H1 (cell line): Measurements from ENCODE around the gene NCK2. TPM values are rescaled to one million over a fixed set of nuclear protein-coding genes. Genes with fewer than 3 reads are reported as not detected.

Experiments
- CTCF ChIA-PET: fragments of 300-600 bp; sonication (Branson Sonifier 250); formaldehyde crosslinking; loops from one replicate; lab custom pipeline; 2021; ENCODE audit not compliant: partially characterized antibody; lab: Charles Lee
- POLR2A ChIA-PET: fragments of 300-600 bp; sonication (Branson Sonifier 250); formaldehyde crosslinking; loops from one replicate; lab custom pipeline; 2021; ENCODE audit warnings: inconsistent platforms; ENCODE audit not compliant: partially characterized antibody; lab: Charles Lee
- DNase-seq, 2 experiments: peaks; one replicate each; pipeline versions ENCODE4 v3.0.0 to v3.0.0-alpha.2; 2010 to 2022; ENCODE audit warnings: low spot score in 2 of 2, low read depth in 1 of 2, mixed read lengths in 1 of 2
- FAIRE-seq: peaks from 2 replicates; lab custom pipeline; 2011; peaks lifted over from hg19 to GRCh38; lab: Jason Lieb, UNC
- H2AFZ ChIP-seq: 2 replicates; pipeline ENCODE4 v1.8.1; 2012; ENCODE audit warnings: low read length, inconsistent platforms
- H2AK5ac ChIP-seq: 2 replicates; pipeline ENCODE4 v1.6.1; 2013; ENCODE audit warnings: low read depth, low read length
- H2BK120ac ChIP-seq: replicated peaks from 2 replicates; pipeline ENCODE3; 2013; ENCODE audit warnings: low read depth, low read length, inconsistent platforms
- H2BK12ac ChIP-seq: 2 replicates; pipeline ENCODE4 v1.6.1; 2013; ENCODE audit warnings: low read depth, low read length
- H2BK15ac ChIP-seq: 2 replicates; pipeline ENCODE4 v1.6.1; 2013; ENCODE audit warnings: low read length
- H2BK20ac ChIP-seq: 2 replicates; pipeline ENCODE4 v1.6.1; 2013; ENCODE audit warnings: low read length
- H2BK5ac ChIP-seq: 2 replicates; pipeline ENCODE4 v1.6.1; 2013; ENCODE audit warnings: low read depth, low read length
- H3K14ac ChIP-seq: 2 replicates; pipeline ENCODE4 v1.6.1; 2013; ENCODE audit warnings: inconsistent platforms; ENCODE audit not compliant: insufficient read length
- H3K18ac ChIP-seq: 2 replicates; pipeline ENCODE4 v1.6.1; 2013; ENCODE audit warnings: low read length; ENCODE audit errors: extremely low read depth
- H3K23ac ChIP-seq: 2 replicates; pipeline ENCODE4 v1.6.1; 2013; ENCODE audit warnings: inconsistent platforms; ENCODE audit not compliant: insufficient read length
- H3K23me2 ChIP-seq: 2 replicates; pipeline ENCODE4 v1.6.1; 2013; ENCODE audit warnings: low read depth, low read length
- H3K27ac ChIP-seq: 2 replicates; pipeline ENCODE4 v1.6.1; 2011; ENCODE audit warnings: low read depth, low read length, inconsistent platforms
- H3K27me3 ChIP-seq, 4 experiments: replicated peaks in 1 of 4; 1 replicate in 1 of 4; 2 replicates in 3 of 4; pipeline versions ENCODE4 v1.6.1 to v1.8.1; 2011 to 2013; ENCODE audit warnings: low read length in 3 of 4, mild to moderate bottlenecking in 3 of 4, inconsistent platforms in 2 of 4, mixed read lengths in 2 of 4, moderate library complexity in 1 of 4; ENCODE audit not compliant: control insufficient read depth in 3 of 4, insufficient read depth in 3 of 4; ENCODE audit errors: extremely low read depth in 1 of 4
- H3K36me3 ChIP-seq, 4 experiments: 2 replicates each; pipeline versions ENCODE4 v1.6.1 to v1.8.1; 2011 to 2013; ENCODE audit warnings: mild to moderate bottlenecking in 4 of 4, low read length in 3 of 4, moderate library complexity in 2 of 4, control low read depth in 1 of 4, inconsistent platforms in 1 of 4; ENCODE audit not compliant: insufficient read depth in 4 of 4, control insufficient read depth in 2 of 4
- H3K4ac ChIP-seq: replicated peaks from 2 replicates; pipeline ENCODE3; 2013; ENCODE audit warnings: low read length, low read depth, mixed read lengths, inconsistent platforms; ENCODE audit not compliant: insufficient read length
- H3K4me1 ChIP-seq, 4 experiments: replicated peaks in 1 of 4; 1 replicate in 1 of 4; 2 replicates in 3 of 4; pipeline versions ENCODE4 v1.6.1 to v1.8.1; 2011 to 2013; ENCODE audit warnings: low read length in 3 of 4, inconsistent platforms in 2 of 4, mixed read lengths in 1 of 4; ENCODE audit not compliant: insufficient read depth in 4 of 4, control insufficient read depth in 3 of 4
- H3K4me2 ChIP-seq, 2 experiments: 2 replicates each; pipeline versions ENCODE4 v1.6.1 to v1.8.1; 2011 to 2013; ENCODE audit warnings: low read depth in 2 of 2, low read length in 2 of 2, control low read depth in 1 of 2, inconsistent platforms in 1 of 2, mild to moderate bottlenecking in 1 of 2; ENCODE audit not compliant: insufficient read depth in 1 of 2
- H3K4me3 ChIP-seq, 4 experiments: fragments of 200-600, 300-600 bp in 1 of 4; sonication (generic), shearing (Covaris generic), sonication (Bioruptor Twin) in 1 of 4; 2 replicates each; pipeline versions ENCODE4 v1.5.1 to v1.8.1; 2011 to 2016; ENCODE audit warnings: low read length in 4 of 4, low read depth in 3 of 4, control low read depth in 2 of 4, inconsistent platforms in 2 of 4, mild to moderate bottlenecking in 2 of 4, mixed read lengths in 1 of 4, moderate library complexity in 1 of 4; ENCODE audit not compliant: insufficient read depth in 2 of 4; ENCODE audit errors: extremely low read depth in 1 of 4
- H3K56ac ChIP-seq: replicated peaks from 2 replicates; pipeline ENCODE3; 2013; ENCODE audit warnings: low read depth, mild to moderate bottlenecking, mixed read lengths, low read length, inconsistent platforms; ENCODE audit not compliant: insufficient read length
- H3K79me1 ChIP-seq: 2 replicates; pipeline ENCODE4 v1.6.1; 2013; ENCODE audit warnings: low read depth, low read length, control low read depth
- H3K79me2 ChIP-seq, 2 experiments: 2 replicates each; pipeline versions ENCODE4 v1.6.1 to v1.8.1; 2012 to 2013; ENCODE audit warnings: low read length in 2 of 2, mild to moderate bottlenecking in 2 of 2, inconsistent platforms in 1 of 2; ENCODE audit not compliant: insufficient read depth in 2 of 2, control insufficient read depth in 1 of 2
- H3K9ac ChIP-seq, 4 experiments: replicated peaks in 1 of 4; 1 replicate in 1 of 4; 2 replicates in 3 of 4; pipeline versions ENCODE4 v1.6.1 to v1.8.1; 2011 to 2013; ENCODE audit warnings: low read depth in 3 of 4, low read length in 3 of 4, control low read depth in 2 of 4, mild to moderate bottlenecking in 2 of 4, moderate library complexity in 2 of 4, inconsistent platforms in 1 of 4; ENCODE audit errors: extremely low read depth in 1 of 4
- H3K9me3 ChIP-seq, 2 experiments: 2 replicates each; pipeline versions ENCODE4 v1.6.1 to v1.8.1; 2012 to 2013; ENCODE audit warnings: mild to moderate bottlenecking in 2 of 2, moderate library complexity in 2 of 2, control low read depth in 1 of 2, inconsistent platforms in 1 of 2, low read depth in 1 of 2, low read length in 1 of 2, mixed read lengths in 1 of 2; ENCODE audit not compliant: insufficient read depth in 2 of 2
- H4K20me1 ChIP-seq, 2 experiments: replicated peaks in 1 of 2; 2 replicates each; pipeline versions ENCODE3 to v1.8.1; 2011 to 2013; ENCODE audit warnings: inconsistent platforms in 2 of 2, low read length in 2 of 2, mild to moderate bottlenecking in 1 of 2; ENCODE audit not compliant: insufficient read depth in 2 of 2, control insufficient read depth in 1 of 2
- H4K5ac ChIP-seq: 2 replicates; pipeline ENCODE4 v1.6.1; 2013; ENCODE audit warnings: low read length, low read depth, mixed read lengths, inconsistent platforms; ENCODE audit not compliant: insufficient read length
- H4K8ac ChIP-seq: 2 replicates; pipeline ENCODE4 v1.8.0; 2013; ENCODE audit warnings: mild to moderate bottlenecking, moderate library complexity, low read length, inconsistent platforms; ENCODE audit not compliant: insufficient read depth; ENCODE audit errors: extremely low read depth
- H4K91ac ChIP-seq: replicated peaks from 2 replicates; pipeline ENCODE3; 2013; ENCODE audit warnings: low read length, mixed read lengths, inconsistent platforms; ENCODE audit not compliant: insufficient read length
- BRCA1 ChIP-seq: IDR thresholded peaks from 2 replicates; pipeline ENCODE4 v1.6.1; 2012; ENCODE audit warnings: low read depth, low read length, improper control_type of control experiment
- EGR1 ChIP-seq: IDR thresholded peaks from 2 replicates; pipeline ENCODE4 v1.6.1; 2011; ENCODE audit warnings: low read depth, low read length, borderline replicate concordance
- ZNF274 ChIP-seq: IDR thresholded peaks from 2 replicates; pipeline ENCODE4 v1.7.0; 2012; ENCODE audit warnings: low read length, borderline replicate concordance; ENCODE audit errors: extremely low read depth
- WGBS, 2 experiments: shearing (Covaris generic) in 1 of 2; methylation state at CpG; one replicate each; pipeline versions ENCODE4 v1.1.6 to v1.1.7; 2013 to 2015; ENCODE audit warnings: low lambda C conversion rate in 2 of 2, mixed read lengths in 2 of 2, inconsistent platforms in 1 of 2, low coverage in 1 of 2, missing lambda C conversion rate in 1 of 2; ENCODE audit not compliant: insufficient replicate concordance in 2 of 2, insufficient coverage in 1 of 2, insufficient read length in 1 of 2; ENCODE audit errors: extremely low coverage in 1 of 2, missing lambda C conversion rate in 1 of 2; 5-methylcytosine and 5-hydroxymethylcytosine counted together
- polyA plus RNA-seq, 7 experiments: library from polyadenylated mRNA; depleted of rRNA in 3 of 7; stranded (reverse) in 5 of 7; unstranded in 2 of 7; fragments of >200 nt in 5 of 7; fragments of 200-250 nt in 2 of 7; gene quantifications; 1 replicate in 5 of 7; 2 replicates in 1 of 7; 4 replicates in 1 of 7; pipeline versions ENCODE4 v1.2.1 to v1.2.3, GENCODE V29; 2011 to 2013; ENCODE audit warnings: missing spikeins in 2 of 7, mixed read lengths in 2 of 7
- total RNA-seq: library from RNA; stranded (reverse); fragmentation: NEBNext Ultra II Directional; extraction: Animal tissue kit (Norgen Biotek cat#: 25700); gene quantifications from 2 replicates; pipeline ENCODE4 v1.2.1, GENCODE V29; 2021

The NCK2 gene
- total and polyA plus RNA-seq, 2 of the 8 experiments (the other 6 are each of a cell fraction or from before 2014, with no cell fraction given) = 30.3 to 65.7 TPM

DNA sequence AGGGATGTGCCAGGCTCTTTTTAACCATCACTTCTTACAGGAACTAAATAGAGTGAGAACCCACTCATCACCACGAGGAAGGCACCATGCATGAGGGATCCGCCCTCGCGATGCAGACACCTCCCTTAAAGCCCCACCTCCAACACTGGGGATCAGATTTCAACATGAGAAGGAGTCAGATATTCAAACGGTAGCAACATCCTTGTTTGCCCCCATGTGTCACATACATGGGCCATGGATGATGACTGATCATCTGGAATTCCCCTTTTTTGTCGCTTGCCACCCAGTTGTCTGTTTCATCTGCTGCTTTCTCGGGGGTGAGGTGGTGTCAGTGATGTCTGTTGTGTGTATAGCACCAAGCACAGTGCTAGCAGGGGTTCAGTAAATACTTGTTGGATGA lies 57.9 kb downstream of the NCK2 start:
- no peak overlapping the region for H3K4me2 ChIP-seq
- no peak overlapping the region for H3K18ac ChIP-seq
- H3K79me2 ChIP-seq = peaks cover 15 to 96% of the 10 kb centered on the region in 2 experiments
- H3K27ac ChIP-seq = no peak overlapping the region
- no peaks in the 10 kb centered on the region for H3K9me3 ChIP-seq
- WGBS, 2 experiments = 90% methylated on average over 7 of the region's 7 CpGs; no CpG with 5 or more reads in 1 of the 2 experiments
- no peak overlapping the region for H3K9ac ChIP-seq
- H4K20me1 ChIP-seq = peaks cover 7 to 13% of the 10 kb centered on the region in 2 experiments
- no peak overlapping the region for H3K4ac ChIP-seq
- no peaks in the 10 kb centered on the region for H3K23me2 ChIP-seq
- CTCF ChIA-PET = no interaction called here
- no peak overlapping the region for H4K91ac ChIP-seq
- DNase-seq (no peak), FAIRE-seq (no peak)
- POLR2A ChIA-PET = no interaction called here
- no peak overlapping the region for H2BK15ac ChIP-seq
- H3K14ac ChIP-seq = no peak overlapping the region
- H3K4me3 ChIP-seq = no peak overlapping the region
- H2BK12ac ChIP-seq = no peak overlapping the region
- H3K23ac ChIP-seq = no peak overlapping the region
- H3K79me1 ChIP-seq = peaks cover 15% of the 10 kb centered on the region; the same call in 1 of the 2 replicates
- no peak overlapping the region for H2BK120ac ChIP-seq
- no peaks in the 10 kb centered on the region for H3K27me3 ChIP-seq
- no peak overlapping the region for H2AFZ ChIP-seq
- TF ChIP-seq EGR1 (no peak), BRCA1 (no peak), ZNF274 (no peak)
- H3K36me3 ChIP-seq = no peaks in the 10 kb centered on the region
- no peak overlapping the region for H4K8ac ChIP-seq
- no peak overlapping the region for H2AK5ac ChIP-seq
- no peak overlapping the region for H2BK20ac ChIP-seq
- H2BK5ac ChIP-seq = no peak overlapping the region
- H3K4me1 ChIP-seq = peaks cover 2 to 12% (median 9%) of the 10 kb centered on the region in 4 experiments; a peak in 4 of 7 replicates
- no peak overlapping the region for H3K56ac ChIP-seq
- no peak overlapping the region for H4K5ac ChIP-seq
